Raji (cell line): ENCODE measurements around the gene PTPRG.

ENCODE experiments used
- POLR2A ChIP-seq: IDR thresholded peaks from 2 replicates; pipeline ENCODE4 v1.6.1; 2011; ENCODE audit warnings: low read depth, low read length, control low read depth; ENCODE audit not compliant: insufficient read depth

Gene PTPRG

GRCh38 chr3:62248734-62249483 lies 687.5 kb downstream of the PTPRG start:
- no peak for TF ChIP-seq POLR2A

DNA sequence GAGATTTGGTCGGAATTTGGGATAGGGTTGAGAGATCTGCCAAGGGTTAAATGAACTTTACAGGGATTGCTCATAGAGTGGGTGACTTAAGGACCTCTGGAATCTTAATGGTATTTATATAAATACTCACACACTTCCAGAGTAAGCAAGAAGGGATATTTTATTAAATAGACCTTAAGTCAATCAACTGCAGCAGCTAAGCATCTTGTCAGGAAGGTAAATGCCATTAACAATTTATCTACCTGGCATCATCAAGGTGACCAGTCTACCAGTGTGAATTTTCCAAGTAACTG lies 688.1 kb downstream of the PTPRG start:
- TF ChIP-seq POLR2A, result no peak

- no peak for TF ChIP-seq POLR2A
Measured at GRCh38 chr3:62249855-62250543, 688.6 kb downstream of the PTPRG start.

DNA sequence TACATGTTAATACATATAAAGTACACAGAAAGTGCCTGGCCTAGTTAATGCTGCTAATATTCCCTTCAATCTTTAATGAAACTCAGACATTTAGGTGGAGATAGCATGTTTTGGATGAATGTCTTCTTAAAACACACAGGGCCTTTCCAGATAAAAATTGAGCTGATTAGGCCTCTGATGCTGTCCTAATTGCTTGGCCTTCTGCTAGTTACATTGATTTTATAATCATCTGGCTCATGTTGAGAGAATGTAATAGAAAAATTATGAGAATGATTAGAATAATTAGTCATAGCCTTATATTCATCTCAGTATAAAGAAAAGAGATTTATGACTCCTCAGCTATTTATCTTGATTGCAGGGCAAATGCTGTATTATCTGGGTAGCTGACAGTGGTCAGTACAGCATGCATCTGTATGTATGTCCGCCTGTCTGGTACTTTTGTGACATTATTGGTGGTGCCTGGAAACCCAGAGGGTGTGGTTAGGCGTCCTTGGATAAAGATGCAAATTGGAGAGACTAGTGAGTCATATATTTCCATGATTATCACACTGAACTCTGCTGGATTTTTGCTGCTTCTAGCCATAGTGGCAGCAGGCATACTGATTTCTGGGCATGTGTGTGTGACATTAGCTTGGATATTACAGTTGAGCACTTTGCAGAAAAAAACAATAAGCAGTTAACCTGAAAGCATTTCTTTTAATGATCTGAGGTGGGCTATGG lies 691.2 kb downstream of the PTPRG start:
- TF ChIP-seq POLR2A, result no peak

- TF ChIP-seq POLR2A, result no peak
Measured at GRCh38 chr3:62253971-62254370, 692.6 kb downstream of the PTPRG start.

- no peak for TF ChIP-seq POLR2A
Measured at GRCh38 chr3:62255758-62256157, 694.4 kb downstream of the PTPRG start.

DNA sequence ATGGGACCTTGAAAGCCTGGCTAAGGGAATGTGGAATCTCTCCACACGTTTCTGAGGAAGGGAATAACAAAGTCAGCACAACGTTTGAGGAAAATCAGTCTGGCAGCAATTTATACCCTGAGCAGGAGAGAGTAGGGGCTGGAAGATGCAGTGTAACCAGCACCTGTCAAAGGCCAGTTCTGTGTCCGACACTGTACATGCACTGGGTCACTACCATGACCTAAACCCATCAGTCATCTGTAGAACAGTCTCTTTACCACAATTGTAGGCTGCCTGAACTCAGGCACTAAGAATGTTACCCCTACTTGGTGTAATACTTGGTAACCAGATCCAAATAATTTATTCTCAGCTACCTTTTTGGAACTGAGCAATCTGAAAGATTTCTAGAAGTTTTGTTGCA lies 698.6 kb downstream of the PTPRG start:
- TF ChIP-seq POLR2A, result no peak

DNA sequence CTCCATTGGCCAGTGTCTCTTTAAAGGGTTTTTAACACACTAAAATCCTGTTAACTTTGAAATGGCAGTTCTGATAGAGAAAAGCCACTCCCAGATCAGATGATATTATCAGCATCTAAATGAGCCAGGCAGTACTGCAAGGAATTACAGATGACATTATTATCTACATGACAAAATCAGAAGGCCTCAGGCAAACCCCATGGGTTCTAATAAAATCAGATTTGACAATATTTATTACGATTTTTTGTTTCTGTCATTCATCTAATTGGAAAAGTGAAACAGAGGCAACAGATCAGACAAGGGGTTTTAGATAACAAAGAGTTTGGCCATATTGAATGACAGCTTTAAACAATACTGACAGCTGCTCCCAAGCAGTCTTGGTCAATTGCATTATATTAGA lies 699.3 kb downstream of the PTPRG start:
- TF ChIP-seq POLR2A, result no peak

- no peak for TF ChIP-seq POLR2A
Measured at GRCh38 chr3:62261121-62261520, 699.8 kb downstream of the PTPRG start.

DNA sequence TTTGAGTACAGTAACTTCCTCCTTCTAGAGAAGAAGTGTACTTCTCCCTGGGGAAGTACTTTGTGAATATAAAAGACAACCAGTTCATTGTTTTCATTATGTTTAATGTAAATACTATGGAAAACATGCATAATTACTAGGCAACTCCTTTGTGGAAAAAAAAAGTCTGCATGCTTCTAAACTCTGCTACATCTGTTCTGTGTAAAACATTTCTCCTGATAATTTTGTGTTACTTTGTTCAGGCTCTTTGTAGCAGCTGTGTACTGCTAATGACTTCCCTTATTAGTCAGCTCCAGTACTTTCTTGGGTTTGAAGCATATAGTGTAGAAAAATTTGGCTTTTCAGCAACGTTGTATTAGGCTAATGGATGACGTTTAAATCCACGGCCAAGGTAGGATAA lies 700.4 kb downstream of the PTPRG start:
- no peak for TF ChIP-seq POLR2A

GRCh38 chr3:62265528-62265927 lies 704.2 kb downstream of the PTPRG start:
- TF ChIP-seq POLR2A, result no peak

DNA sequence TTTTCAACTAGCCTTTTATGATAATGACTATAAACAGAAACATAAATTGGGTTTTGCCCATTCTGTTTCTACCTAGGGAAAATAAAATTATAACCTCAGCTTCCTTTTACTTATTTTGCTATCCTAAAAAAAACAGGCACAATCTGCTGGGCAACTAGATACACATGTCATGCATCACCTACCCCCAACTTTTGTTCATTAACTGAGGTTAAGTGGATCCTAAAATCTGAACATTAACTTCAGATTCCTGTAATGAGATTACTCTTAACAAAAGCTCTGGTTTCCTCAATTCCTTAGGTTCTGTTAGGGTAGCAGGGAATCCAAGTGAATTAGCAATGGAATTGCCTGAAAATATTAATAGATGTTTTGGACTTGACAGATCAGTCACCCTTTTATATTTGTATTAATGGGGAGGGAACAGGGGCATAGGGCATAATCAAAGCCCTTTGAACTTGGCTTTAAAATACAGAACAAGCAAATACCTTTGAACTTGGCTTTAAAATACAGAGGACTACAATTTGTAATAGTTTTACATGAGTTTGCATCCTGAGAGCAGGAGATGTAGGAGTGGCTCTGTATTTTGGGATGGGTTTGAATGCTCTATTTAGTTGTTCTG lies 705.4 kb downstream of the PTPRG start:
- no peak for TF ChIP-seq POLR2A

DNA sequence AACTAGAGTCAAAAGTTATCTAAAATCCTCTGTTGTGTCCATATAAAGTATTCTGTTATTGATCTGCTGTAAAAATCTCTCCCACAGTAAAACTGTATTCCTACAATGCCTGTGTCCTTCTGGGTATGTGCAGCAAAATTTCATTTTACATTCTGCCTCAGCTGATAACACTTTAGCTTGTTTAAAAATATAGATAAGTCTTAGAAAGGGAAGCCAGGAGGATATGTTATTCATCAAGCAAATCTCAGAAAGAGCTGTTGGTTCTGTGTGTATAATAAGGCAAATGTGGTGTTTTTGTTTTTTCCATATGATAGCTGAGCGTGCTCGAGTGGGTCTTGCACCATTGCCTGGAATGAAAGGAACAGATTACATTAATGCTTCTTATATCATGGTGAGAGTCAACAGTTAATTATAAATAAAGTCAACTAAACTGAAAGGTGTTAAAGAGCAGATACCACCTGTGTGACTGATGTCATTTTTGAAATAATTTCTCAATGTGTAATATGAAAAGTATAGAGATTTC lies 715.3 kb downstream of the PTPRG start:
- no peak for TF ChIP-seq POLR2A

DNA sequence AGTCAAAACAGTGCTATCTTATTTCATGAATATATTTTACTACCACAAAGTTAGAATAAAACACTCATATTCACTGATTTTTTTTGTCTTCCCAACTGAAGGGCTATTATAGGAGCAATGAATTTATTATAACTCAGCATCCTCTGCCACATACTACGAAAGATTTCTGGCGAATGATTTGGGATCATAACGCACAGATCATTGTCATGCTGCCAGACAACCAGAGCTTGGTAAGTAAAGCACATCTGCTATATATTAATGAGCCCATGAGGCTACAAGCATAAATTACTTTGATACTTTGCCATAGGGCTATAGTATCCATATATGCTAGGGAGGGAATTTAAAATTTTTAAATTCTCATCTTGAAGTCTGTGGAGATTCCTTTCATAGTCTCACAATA lies 716.1 kb downstream of the PTPRG start:
- no peak for TF ChIP-seq POLR2A

- TF ChIP-seq POLR2A, result no peak
Measured at GRCh38 chr3:62277986-62278385, 716.6 kb downstream of the PTPRG start.
